Mesothelial cell of epicardium (in vitro differentiated cells): ENCODE measurements around the gene ATP6V0D1. TPM values are rescaled to one million over a fixed set of nuclear protein-coding genes. Genes with fewer than 3 reads are reported as not detected.
A peak's percentile ranks its signal among the peaks of the same experiment; 100 is the strongest.

ENCODE experiments used
- DNase-seq, 2 experiments: peaks; one replicate each; pipeline ENCODE4 v3.0.0; 2021; ENCODE audit warnings: low spot score in 2 of 2; ENCODE audit not compliant: unreplicated experiment in 2 of 2
- H3K27ac Mint-ChIP-seq: 2 replicates; pipeline ENCODE4 v1.8.0; 2021; ENCODE audit warnings: mixed read lengths
- H3K27me3 Mint-ChIP-seq: 2 replicates; pipeline ENCODE4 v1.8.0; 2021; ENCODE audit warnings: low read depth, mixed read lengths
- H3K36me3 Mint-ChIP-seq: 2 replicates; pipeline ENCODE4 v1.8.0; 2021; ENCODE audit warnings: mixed read lengths
- H3K4me1 Mint-ChIP-seq: 2 replicates; pipeline ENCODE4 v1.8.0; 2021; ENCODE audit warnings: mixed read lengths
- H3K4me3 Mint-ChIP-seq: 2 replicates; pipeline ENCODE4 v1.8.0; 2021; ENCODE audit warnings: mild to moderate bottlenecking, moderate library complexity, mixed read lengths
- H3K9me3 Mint-ChIP-seq: 2 replicates; pipeline ENCODE4 v1.8.0; 2021; ENCODE audit warnings: mixed read lengths
- total RNA-seq: library from RNA; stranded (reverse); gene quantifications from 3 replicates; pipeline ENCODE4 v1.2.1, GENCODE V29; 2021
- TF ChIP-seq, protein P1 (sequence below): fragments of 200-600 bp; sonication (generic); IDR thresholded peaks from one replicate; pipeline ENCODE4 v1.5.0; 2021; ENCODE audit warnings: antibody characterized with exemption; ENCODE audit not compliant: unreplicated experiment

Gene ATP6V0D1
- total RNA-seq, 1 donor from 2014 or later: 53.7 TPM

DNA sequence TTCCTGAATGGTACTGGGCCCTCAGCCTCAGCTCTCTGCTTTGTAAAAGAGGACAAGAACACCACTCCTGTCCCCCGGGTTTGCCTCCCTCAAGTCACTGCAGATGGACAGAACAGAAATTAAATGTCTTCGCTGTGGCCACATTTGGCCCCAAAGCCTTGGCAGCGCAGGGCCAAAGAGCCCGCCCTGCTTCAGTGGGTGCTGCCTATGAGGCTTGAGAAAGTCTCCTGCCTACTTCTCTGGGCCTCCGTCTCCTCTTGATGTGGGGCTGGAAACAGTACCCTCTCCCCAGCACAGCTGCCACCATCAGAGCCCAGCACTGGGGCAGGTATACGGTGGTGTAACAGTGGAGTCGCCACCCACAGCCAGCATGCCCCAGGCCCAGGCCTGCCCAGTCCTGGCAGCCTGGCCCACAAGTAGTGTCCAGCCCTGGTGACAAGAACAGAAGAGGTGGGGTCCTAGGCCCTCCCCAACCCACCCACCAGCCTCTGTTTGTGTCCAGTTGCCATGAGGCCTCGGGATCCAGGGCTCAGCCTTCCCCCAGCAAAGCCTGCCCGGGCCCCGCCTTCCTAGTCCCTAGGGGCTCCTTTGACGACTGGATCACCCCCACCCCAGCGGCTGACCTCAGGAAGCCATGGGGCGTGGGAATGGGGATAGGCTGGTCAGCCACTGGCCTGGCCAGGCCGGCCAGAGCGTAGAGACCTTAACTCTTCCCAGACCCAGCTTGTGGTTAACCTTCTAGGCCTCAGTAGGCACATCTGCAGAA lies 83.7 kb downstream of the ATP6V0D1 start:
- Mint-ChIP-seq H3K4me1 (peaks cover 23% of the 10 kb centered on the region), H3K4me3 (no peak overlapping the region), H3K9me3 (no peaks in the 10 kb centered on the region), H3K27me3 (peaks cover 40% of the 10 kb centered on the region), H3K27ac (no peak overlapping the region), H3K36me3 (no peaks in the 10 kb centered on the region)
- TF ChIP-seq, protein P1, sequence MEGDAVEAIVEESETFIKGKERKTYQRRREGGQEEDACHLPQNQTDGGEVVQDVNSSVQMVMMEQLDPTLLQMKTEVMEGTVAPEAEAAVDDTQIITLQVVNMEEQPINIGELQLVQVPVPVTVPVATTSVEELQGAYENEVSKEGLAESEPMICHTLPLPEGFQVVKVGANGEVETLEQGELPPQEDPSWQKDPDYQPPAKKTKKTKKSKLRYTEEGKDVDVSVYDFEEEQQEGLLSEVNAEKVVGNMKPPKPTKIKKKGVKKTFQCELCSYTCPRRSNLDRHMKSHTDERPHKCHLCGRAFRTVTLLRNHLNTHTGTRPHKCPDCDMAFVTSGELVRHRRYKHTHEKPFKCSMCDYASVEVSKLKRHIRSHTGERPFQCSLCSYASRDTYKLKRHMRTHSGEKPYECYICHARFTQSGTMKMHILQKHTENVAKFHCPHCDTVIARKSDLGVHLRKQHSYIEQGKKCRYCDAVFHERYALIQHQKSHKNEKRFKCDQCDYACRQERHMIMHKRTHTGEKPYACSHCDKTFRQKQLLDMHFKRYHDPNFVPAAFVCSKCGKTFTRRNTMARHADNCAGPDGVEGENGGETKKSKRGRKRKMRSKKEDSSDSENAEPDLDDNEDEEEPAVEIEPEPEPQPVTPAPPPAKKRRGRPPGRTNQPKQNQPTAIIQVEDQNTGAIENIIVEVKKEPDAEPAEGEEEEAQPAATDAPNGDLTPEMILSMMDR: no peak
- DNase-seq: no peak

DNA sequence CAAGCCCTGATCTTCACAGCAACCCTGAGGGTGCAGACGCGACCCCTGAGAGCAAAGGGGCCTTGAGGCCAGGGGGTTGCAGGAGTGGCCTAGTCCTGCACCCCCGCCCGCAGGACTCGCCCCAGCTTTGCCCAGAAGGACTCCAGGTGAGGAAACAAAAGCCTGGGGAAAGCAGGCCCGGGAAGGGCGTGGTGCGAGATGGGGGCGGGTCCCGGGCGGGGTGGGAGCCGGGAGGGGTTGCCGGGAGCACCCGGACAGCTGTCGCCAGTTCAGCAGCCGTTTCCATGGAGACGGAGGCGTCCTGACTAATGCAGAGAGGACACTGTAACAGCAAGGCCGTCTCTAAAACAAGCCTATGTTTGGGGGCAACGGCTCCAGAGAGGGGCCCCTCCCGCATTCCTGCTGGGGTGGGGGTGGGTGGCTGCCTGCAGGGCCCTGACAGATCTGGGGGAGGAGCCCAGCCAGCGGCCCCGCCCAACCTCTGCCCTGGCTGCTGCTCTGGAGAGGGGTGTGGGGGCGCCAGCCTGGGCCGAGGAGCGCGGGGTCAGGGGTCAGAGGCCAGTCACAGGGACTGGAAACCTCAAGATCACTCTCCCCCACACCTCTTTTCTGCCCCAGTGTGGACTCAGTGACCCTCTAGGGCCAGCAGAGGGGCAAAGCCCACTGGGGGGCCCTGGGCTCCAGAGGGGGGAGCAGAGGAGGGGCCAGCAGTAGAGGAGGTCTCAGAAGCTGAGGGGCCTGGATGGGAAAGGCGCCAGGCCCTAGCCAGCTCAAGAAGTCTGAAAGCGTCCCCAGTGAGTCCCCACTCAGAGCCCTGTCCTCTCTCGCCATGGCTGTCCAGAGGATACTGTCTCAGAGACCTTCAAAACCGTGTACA lies 84.6 kb downstream of the ATP6V0D1 start:
- Mint-ChIP-seq H3K4me1 (peaks cover 25% of the 10 kb centered on the region), H3K36me3 (no peaks in the 10 kb centered on the region), H3K4me3 (peak overlapping the region; percentile 22), H3K27ac (no peak overlapping the region), H3K9me3 (no peaks in the 10 kb centered on the region), H3K27me3 (peaks cover 47% of the 10 kb centered on the region)
- TF ChIP-seq, protein P1: no peak
- peak in 1 of 2 experiments; percentile 55 for DNase-seq

- Mint-ChIP-seq H3K4me1 (peaks cover 25% of the 10 kb centered on the region), H3K36me3 (no peaks in the 10 kb centered on the region), H3K4me3 (no peak overlapping the region), H3K27me3 (peaks cover 54% of the 10 kb centered on the region), H3K27ac (no peak overlapping the region), H3K9me3 (no peaks in the 10 kb centered on the region)
- DNase-seq: no peak
- TF ChIP-seq, protein P1: no peak
These were observed 85.3 kb downstream of the ATP6V0D1 start for GRCh38 chr16:67395458-67396158.

DNA sequence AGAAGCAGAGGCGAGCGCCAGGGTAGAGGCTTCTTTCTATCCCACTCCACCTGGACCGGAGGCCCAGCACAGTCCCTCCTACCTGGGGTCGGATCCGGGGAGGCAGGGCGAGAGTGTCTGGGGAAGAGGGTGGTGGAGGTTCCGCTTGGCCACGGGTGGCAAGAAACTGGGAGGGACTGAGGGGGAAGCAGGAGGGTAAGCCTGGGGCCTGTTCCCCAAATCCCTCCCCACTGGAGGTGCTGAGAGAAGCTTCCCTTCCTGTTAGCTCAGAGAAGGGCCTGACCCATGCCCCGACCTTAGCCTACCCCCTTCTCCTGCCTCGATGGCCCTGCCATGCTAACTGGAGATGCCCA lies 85.9 kb downstream of the ATP6V0D1 start:
- TF ChIP-seq, protein P1: no peak
- H3K9me3 Mint-ChIP-seq: no peaks in the 10 kb centered on the region
- H3K27me3 Mint-ChIP-seq: peaks cover 57% of the 10 kb centered on the region
- peaks cover 25% of the 10 kb centered on the region for H3K4me1 Mint-ChIP-seq
- no peak for DNase-seq
- no peaks in the 10 kb centered on the region for H3K36me3 Mint-ChIP-seq
- H3K27ac Mint-ChIP-seq: no peak overlapping the region
- H3K4me3 Mint-ChIP-seq: no peak overlapping the region

GRCh38 chr16:67394155-67395104 lies 86.5 kb downstream of the ATP6V0D1 start:
- H3K4me3 Mint-ChIP-seq: peak overlapping the region; percentile 33
- DNase-seq: no peak

More at GRCh38 chr16:67394155-67395104, 86.5 kb downstream of the ATP6V0D1 start:
- H3K36me3 Mint-ChIP-seq: no peaks in the 10 kb centered on the region
- peaks cover 61% of the 10 kb centered on the region for H3K27me3 Mint-ChIP-seq
- no peaks in the 10 kb centered on the region for H3K9me3 Mint-ChIP-seq
- TF ChIP-seq, protein P1: no peak
- H3K27ac Mint-ChIP-seq: no peak overlapping the region
- peaks cover 22% of the 10 kb centered on the region for H3K4me1 Mint-ChIP-seq
